DND-41 (cell line): ENCODE measurements around the gene MAB21L3.

Experiments
- ATAC-seq: fragments of 200-7000 bp; cut with Tn5 transposase; 3 replicates; pipeline ENCODE4 v1.9.1; 2021; ENCODE audit warnings: low read depth; ENCODE audit not compliant: insufficient read depth
- DNase-seq: peaks from one replicate; pipeline ENCODE4 v3.0.0-alpha.2; 2020
- H2AFZ ChIP-seq: 2 replicates; pipeline ENCODE4 v1.6.0; 2012; ENCODE audit warnings: low read depth, low read length
- H3K27ac ChIP-seq: 2 replicates; pipeline ENCODE4 v1.5.1; 2012; ENCODE audit warnings: low read length, inconsistent platforms
- H3K27me3 ChIP-seq: fragments of 200-600 bp; sonication (generic); 2 replicates; pipeline ENCODE4 v1.6.0; 2012; ENCODE audit warnings: low read length, mild to moderate bottlenecking, inconsistent platforms; ENCODE audit not compliant: insufficient read depth, poor library complexity
- H3K36me3 ChIP-seq: 2 replicates; pipeline ENCODE4 v1.5.1; 2012; ENCODE audit warnings: low read length, inconsistent platforms; ENCODE audit not compliant: insufficient read depth
- H3K4me1 ChIP-seq: 2 replicates; pipeline ENCODE4 v1.5.1; 2012; ENCODE audit warnings: mild to moderate bottlenecking, low read length; ENCODE audit not compliant: insufficient read depth
- H3K4me2 ChIP-seq: 2 replicates; pipeline ENCODE4 v1.6.0; 2012; ENCODE audit warnings: mild to moderate bottlenecking, moderate library complexity, low read length, inconsistent platforms; ENCODE audit not compliant: insufficient read depth
- H3K4me3 ChIP-seq, 2 experiments: fragments of 200-600 bp in 1 of 2; shearing (Covaris generic) in 1 of 2; 2 replicates each; pipeline ENCODE4 v1.5.1; 2012 to 2016; ENCODE audit warnings: inconsistent platforms in 2 of 2, low read length in 2 of 2, mild to moderate bottlenecking in 2 of 2, low read depth in 1 of 2, moderate library complexity in 1 of 2
- H3K79me2 ChIP-seq: 2 replicates; pipeline ENCODE4 v1.6.0; 2012; ENCODE audit warnings: low read length, inconsistent platforms; ENCODE audit not compliant: insufficient read depth
- H3K9ac ChIP-seq: 2 replicates; pipeline ENCODE4 v1.6.0; 2012; ENCODE audit warnings: low read depth, mild to moderate bottlenecking, inconsistent platforms, low read length, moderate library complexity
- H3K9me3 ChIP-seq: 2 replicates; pipeline ENCODE4 v1.5.1; 2012; ENCODE audit warnings: low read length, moderate library complexity, mild to moderate bottlenecking, inconsistent platforms; ENCODE audit not compliant: insufficient read depth, severe bottlenecking
- H4K20me1 ChIP-seq: 2 replicates; pipeline ENCODE4 v1.6.0; 2012; ENCODE audit warnings: low read length; ENCODE audit not compliant: insufficient read depth
- EZH2 ChIP-seq: IDR thresholded peaks from 3 replicates; pipeline ENCODE4 v1.6.1; 2012; ENCODE audit warnings: borderline replicate concordance, low read depth, mild to moderate bottlenecking, moderate library complexity, low read length, inconsistent platforms; ENCODE audit not compliant: severe bottlenecking
- TF ChIP-seq, protein P1 (sequence below): IDR thresholded peaks from 2 replicates; pipeline ENCODE4 v1.5.1; 2012; ENCODE audit warnings: borderline replicate concordance, low read length, moderate library complexity, mild to moderate bottlenecking; ENCODE audit not compliant: poor library complexity, severe bottlenecking; ENCODE audit errors: extremely low read depth

Gene MAB21L3

GRCh38 chr1:116178837-116179236 lies 67.6 kb downstream of the MAB21L3 start:
- Histone ChIP-seq H3K27me3 (peaks cover 32% of the 10 kb centered on the region), H3K9me3 (no peaks in the 10 kb centered on the region), H3K27ac (no peak overlapping the region), H3K4me2 (no peak overlapping the region), H4K20me1 (no peaks in the 10 kb centered on the region), H3K9ac (no peak overlapping the region), H3K4me3 (no peak overlapping the region), H3K4me1 (no peaks in the 10 kb centered on the region), H3K79me2 (no peaks in the 10 kb centered on the region), H3K36me3 (no peaks in the 10 kb centered on the region), H2AFZ (no peak overlapping the region)
- TF ChIP-seq, protein P1, sequence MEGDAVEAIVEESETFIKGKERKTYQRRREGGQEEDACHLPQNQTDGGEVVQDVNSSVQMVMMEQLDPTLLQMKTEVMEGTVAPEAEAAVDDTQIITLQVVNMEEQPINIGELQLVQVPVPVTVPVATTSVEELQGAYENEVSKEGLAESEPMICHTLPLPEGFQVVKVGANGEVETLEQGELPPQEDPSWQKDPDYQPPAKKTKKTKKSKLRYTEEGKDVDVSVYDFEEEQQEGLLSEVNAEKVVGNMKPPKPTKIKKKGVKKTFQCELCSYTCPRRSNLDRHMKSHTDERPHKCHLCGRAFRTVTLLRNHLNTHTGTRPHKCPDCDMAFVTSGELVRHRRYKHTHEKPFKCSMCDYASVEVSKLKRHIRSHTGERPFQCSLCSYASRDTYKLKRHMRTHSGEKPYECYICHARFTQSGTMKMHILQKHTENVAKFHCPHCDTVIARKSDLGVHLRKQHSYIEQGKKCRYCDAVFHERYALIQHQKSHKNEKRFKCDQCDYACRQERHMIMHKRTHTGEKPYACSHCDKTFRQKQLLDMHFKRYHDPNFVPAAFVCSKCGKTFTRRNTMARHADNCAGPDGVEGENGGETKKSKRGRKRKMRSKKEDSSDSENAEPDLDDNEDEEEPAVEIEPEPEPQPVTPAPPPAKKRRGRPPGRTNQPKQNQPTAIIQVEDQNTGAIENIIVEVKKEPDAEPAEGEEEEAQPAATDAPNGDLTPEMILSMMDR, result no peak
- TF ChIP-seq EZH2, result no peak
- no peak for ATAC-seq
- no peak for DNase-seq

DNA sequence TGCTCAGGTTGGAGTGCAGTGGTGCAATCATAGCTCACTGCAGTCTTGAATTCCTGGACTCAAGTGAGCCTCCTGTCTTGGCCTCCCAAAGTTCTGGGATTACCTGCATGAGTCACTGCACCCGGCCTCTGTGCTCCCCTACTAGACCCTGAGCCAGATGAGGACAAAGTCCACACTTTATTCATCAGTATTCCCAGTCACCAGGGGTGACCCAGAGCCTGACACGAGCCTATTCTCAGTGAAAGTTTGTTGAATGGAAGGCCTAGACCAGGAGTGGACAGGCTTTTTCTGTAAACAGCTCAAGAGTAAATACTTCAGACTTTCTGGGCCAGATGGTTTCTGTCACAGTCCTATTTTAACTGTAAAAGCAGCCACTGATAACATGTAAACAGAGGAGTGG lies 68.2 kb downstream of the MAB21L3 start:
- TF ChIP-seq EZH2, result no peak
- TF ChIP-seq, protein P1, result no peak
- ATAC-seq, result no peak
- H2AFZ ChIP-seq, result no peak overlapping the region
- H4K20me1 ChIP-seq, result no peaks in the 10 kb centered on the region
- no peaks in the 10 kb centered on the region for H3K36me3 ChIP-seq
- peaks cover 29% of the 10 kb centered on the region for H3K27me3 ChIP-seq
- H3K79me2 ChIP-seq, result no peaks in the 10 kb centered on the region
- no peaks in the 10 kb centered on the region for H3K9me3 ChIP-seq
- H3K9ac ChIP-seq, result no peak overlapping the region
- no peaks in the 10 kb centered on the region for H3K4me1 ChIP-seq
- no peak for DNase-seq
- H3K4me3 ChIP-seq, result no peak overlapping the region
- H3K4me2 ChIP-seq, result no peak overlapping the region
- no peak overlapping the region for H3K27ac ChIP-seq

- ATAC-seq, result no peak
- no peaks in the 10 kb centered on the region for H3K9me3 ChIP-seq
- H3K27ac ChIP-seq, result no peak overlapping the region
Measured at GRCh38 chr1:116179964-116180363, 68.8 kb downstream of the MAB21L3 start.

More at GRCh38 chr1:116179964-116180363, 68.8 kb downstream of the MAB21L3 start:
- TF ChIP-seq, protein P1, result no peak
- no peak for TF ChIP-seq EZH2
- H4K20me1 ChIP-seq, result no peaks in the 10 kb centered on the region
- H3K9ac ChIP-seq, result no peak overlapping the region
- H3K4me3 ChIP-seq, result no peak overlapping the region
- no peaks in the 10 kb centered on the region for H3K79me2 ChIP-seq
- H3K4me2 ChIP-seq, result no peak overlapping the region
- no peaks in the 10 kb centered on the region for H3K4me1 ChIP-seq
- peaks cover 29% of the 10 kb centered on the region for H3K27me3 ChIP-seq
- no peak overlapping the region for H2AFZ ChIP-seq
- no peaks in the 10 kb centered on the region for H3K36me3 ChIP-seq
- no peak for DNase-seq
